Measurements from ENCODE around the gene NEK2.
"Not testable (repeated sequence)": the region's sequence is repeated elsewhere in the genome, so short reads cannot be mapped to it uniquely, and the experiment has no call there.

Gene NEK2

DNA sequence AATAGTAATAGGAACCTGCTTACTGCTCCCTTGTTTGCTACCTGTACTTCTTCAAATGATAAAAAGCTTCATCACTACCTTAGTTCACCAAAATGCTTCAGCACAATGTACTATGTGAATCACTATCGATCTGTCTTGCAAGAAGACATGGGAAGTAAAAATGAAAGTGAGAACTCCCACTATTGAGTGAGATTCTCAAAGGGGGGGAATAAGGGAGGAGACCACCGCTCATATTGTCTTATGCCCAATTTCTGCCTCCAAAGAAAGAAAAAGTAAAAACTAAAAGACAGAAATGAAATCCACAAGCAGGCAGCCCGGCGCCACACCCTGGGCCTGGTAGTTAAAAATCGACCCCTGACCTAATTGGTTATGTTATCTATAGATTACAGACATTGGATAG lies 18.5 kb upstream of the NEK2 start:
- not testable (repeated sequence) for DNase-seq

DNA sequence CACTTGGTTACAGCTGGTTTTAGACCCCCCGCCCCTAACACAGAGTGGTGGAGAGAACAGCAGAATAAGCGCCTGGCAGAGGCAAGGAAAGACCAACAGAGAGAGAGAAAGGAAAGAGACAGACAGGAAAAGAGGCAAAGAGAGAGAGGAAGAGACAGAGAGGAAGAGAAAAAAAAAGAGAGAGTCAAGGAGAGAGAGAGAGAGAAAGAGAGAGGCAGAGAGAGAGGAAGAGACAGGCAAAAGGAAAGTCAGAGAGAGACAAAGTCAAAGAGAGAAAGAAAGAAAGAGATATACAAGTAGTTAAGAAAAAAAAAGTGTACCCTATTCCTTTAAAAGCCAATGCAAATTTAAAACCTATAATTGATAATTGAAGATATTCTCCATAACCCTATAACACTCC lies 13.0 kb upstream of the NEK2 start:
- DNase-seq = no peak

DNA sequence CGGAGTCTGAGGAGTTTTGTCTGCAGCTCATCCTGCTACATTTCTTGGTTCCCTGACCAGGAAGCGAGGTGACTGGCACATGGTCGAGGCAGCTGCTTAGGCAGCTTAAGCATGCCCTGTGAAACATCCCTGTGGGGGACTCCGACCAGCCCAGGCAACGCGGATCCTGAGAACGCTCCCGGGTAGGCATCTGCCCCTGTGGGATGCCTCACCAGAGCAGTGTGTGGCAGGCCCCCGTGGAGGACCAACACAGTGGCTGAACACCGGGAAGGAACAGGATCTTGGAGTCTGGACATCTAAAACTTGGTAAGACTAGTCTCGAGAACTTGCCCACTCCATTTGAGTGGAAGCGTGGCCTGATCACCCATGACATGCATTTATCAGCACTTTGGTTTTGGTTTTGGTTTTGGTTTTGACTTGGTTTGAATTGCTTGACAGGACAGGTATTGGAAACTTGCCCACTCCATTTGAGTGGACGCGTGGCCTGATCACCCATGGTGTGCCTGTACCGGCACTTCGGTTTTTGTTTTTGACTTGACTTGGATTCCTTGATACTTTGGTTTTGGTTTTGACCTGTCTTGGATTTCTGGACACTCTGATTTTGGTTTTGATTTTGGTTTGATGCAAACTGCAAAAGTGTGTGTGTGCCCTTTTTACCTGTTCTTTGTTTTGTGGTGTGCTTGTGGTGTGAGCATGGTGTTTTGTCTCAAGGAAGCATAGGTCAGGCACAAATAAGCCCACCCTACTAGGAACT lies 12.2 kb upstream of the NEK2 start:
- no peak for DNase-seq

DNA sequence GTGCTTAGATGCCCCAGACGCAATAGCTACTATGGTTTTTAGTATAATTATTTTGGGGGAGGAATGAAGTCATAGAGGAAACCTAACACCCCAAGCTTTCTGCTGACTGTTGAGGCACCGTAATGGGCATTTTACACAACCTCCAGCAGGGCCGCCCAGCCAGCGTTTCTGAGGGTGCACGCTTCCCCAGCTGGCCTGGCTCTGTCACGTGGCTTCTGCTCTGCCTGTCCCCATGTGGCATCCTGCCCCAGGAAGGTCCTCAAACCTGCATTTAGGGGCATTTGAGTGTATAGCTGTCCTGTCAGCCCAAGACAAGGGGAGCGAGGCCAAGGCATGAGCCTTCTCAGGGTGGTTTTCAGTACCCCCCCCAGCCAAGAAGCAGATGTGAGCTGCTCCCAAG lies 10.4 kb upstream of the NEK2 start:
- no peak for DNase-seq

DNA sequence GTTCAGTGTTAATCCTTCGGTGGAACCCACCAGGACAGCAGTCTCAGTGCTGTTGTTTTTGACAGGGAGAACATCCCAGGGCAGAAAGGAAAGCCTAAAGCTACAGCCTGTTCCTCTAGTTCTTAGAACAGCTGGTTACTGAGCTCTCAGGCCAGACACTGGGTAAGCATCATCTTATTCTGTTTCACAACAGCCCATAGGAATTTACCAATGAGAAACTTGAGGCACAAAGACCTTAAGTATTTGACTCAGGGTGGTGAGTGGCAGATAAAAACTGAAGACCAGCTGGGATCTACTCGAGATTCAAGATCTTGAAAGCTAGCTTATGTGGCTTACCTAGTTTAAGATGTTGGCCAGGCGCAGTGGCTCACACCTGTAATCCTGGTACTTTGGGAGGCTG lies 9.4 kb upstream of the NEK2 start:
- no peak for DNase-seq

GRCh38 chr1:211684331-211684730 lies 8.9 kb upstream of the NEK2 start:
- DNase-seq = no peak

- DNase-seq = no peak
Measured at GRCh38 chr1:211683396-211684297, 8.2 kb upstream of the NEK2 start.

- DNase-seq = not testable (repeated sequence)
Measured at GRCh38 chr1:211682186-211682585, 6.8 kb upstream of the NEK2 start.

DNA sequence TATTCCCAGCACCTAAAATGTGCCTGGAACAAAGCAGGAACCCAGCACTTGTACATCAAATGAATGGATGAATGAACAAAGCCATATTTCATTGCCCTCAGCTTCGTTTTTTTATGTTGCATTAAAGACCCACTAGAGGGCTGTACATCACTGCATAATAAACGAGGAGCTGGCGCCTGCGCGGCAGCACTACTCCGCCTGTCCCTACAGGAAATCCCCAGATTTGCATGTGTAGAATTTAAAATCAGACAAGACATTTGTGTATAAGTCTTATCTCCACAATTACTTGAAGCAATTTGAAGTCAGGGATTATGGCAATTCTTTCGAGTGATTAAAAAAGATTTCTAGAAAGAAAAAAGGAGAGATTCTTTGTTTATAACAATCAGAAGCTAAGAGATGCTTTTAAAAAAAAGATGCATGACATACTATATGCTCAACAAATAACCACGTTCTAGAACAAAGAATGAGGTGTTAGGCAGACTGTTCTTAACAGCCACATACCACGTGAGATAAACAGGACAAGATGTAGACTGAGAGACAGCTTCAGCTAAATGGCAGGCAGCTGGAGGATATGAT lies 5.4 kb upstream of the NEK2 start:
- DNase-seq = peak; percentile 87

DNA sequence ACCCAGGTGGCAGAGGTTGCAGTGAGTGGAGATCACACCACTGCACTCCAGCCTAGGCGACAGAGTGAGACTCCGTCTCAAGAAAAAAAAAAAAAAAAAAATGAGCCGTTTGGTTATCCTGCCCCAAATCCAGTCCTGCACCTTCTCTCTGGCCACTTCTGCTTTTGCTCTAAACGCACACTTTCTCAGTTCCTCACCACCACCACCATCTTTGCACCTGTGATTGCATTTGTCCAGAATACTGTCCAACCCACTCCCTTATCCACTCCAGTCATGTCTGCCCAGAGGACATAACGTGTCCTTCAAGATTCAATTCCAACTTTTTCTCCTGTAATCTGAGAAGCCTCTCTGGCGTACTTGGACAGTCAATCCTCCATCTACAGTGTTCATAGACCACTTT lies 2.2 kb upstream of the NEK2 start:
- no peak for DNase-seq

DNA sequence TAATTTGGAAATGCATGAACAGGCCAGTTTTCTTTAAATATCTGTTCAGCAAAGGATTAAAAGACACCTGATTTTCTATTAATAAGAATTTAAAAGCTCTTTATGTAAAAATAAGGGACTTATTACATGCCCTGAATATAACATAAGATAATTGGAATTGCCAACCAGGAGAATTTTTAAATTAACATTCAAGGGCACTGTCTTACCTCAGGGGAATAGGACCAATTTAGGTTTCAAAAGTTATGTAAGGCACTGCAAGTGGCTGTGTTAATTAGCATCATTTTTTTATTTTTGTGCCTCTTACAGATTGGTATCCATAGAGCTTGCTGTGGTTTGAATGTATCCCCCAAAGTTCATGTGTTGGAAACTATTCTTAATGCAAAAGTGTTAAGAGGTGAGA lies 1.3 kb upstream of the NEK2 start:
- no peak for DNase-seq

DNA sequence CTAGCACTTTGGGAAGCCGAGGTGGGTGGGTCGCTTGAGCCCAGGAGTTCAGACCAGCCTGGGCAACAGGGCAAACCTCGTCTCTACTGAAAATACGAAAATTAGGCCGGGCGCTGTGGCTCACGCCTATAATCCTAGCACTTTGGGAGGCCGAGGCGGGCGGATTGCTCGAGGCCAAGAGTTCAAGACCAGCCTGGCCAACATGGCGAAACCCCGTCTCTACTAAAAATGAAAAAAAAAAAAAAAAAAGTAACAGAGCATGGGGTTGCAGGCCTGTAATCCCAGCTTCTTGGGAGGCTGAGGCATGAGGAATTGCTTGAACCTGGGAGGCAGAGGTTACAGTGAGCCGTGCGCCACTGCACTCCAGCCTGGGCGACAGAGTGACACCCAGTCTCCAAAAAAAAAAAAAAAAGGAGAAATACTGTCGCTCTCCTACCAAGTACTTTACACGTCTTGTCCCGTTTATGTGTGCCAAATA lies 724 bp upstream of the NEK2 start:
- no peak for DNase-seq

- DNase-seq = no peak
Measured at GRCh38 chr1:211667065-211667617, 8.3 kb downstream of the NEK2 start.

DNA sequence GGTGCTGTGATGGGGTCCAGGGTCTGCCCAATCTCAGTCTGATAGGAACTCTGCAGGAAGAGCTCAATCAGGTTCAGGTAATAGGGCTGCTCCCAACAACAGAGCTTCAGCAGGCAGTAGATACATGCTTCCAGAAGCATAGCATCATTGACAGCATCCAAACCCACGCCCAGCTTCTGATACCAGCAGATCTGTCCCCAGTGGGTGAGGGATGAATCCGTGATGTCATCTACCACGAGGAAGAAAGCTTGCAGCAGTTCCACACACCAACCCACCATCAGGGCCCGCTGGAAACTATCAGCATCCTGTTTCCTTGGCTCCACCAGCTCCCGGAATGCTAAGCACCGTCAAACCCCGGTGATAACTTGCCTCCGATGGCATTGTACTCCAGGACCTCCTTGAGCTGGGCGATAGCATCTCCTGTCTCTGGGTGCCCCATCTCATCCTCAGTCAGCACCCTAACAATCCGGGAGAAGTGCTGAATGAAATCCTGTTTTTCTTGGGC lies 14.7 kb downstream of the NEK2 start:
- no peak for DNase-seq

DNA sequence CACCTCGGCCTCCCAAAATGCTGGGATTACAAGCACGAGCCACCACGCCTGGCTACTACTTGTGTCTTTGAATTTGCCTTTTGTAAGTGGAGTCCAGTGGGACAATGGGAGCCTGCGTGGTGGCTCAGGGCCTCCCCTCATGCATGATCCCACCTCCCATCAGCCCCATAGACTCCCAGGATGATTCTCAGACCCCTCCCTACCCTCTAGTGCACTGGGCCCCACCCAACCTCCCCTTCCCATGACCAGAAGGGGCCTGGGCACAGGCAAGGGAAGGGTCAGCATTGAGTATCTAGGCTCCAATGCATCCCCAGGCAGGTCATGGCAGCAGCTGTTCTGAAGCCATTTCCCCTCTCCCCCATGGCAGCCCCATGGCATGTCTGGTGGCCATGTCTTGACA lies 18.7 kb downstream of the NEK2 start:
- DNase-seq = no peak

- DNase-seq = peak; percentile 70
Measured at GRCh38 chr1:211654838-211655787, 20.3 kb downstream of the NEK2 start.

DNA sequence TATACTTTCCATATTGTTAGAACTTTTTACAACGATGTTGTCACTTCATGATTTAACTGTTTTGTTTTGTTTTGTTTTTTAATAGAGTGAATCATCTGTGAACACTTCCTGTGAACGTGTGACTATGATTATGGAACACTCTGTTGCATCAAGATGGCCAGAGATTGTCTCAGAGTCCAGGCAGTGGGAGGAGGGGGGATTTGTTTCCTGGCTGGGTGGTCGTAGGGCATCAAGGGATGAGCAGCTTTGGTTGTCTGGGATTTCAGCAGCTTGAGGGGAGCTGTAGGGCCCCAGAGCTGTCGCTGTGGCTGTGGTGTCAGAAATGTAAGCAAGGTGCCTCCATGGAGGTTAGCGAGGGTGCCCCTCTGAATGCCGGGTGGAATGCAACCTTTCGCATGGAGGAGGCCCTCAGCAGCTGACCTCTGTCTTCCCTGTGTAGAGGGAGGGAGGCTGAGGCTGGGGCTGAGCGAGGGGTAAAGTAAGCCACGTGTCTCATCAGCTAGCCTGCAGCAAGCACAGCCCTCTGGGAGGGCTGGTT lies 21.4 kb downstream of the NEK2 start:
- DNase-seq = no peak

DNA sequence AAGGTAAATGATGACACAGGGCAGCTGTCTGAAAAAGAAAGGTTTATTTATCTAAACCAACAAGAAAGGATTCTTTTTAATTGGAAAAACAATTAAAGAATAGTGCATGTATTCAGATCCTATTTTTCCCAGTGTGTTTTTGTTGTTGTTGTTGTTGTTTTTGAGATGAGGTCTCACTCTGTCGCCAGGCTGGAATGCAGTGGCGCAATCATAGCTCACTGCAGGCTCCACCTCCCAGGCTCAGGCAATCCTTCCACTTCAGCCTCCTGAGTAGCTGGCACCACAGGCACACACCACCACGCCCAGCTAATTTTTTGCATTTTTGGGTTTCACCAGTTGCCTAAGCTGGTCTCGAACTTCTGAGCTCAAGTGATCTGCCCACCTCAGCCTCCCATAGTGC lies 22.1 kb downstream of the NEK2 start:
- no peak for DNase-seq

- DNase-seq = no peak
Measured at GRCh38 chr1:211652371-211652770, 23.1 kb downstream of the NEK2 start.

DNA sequence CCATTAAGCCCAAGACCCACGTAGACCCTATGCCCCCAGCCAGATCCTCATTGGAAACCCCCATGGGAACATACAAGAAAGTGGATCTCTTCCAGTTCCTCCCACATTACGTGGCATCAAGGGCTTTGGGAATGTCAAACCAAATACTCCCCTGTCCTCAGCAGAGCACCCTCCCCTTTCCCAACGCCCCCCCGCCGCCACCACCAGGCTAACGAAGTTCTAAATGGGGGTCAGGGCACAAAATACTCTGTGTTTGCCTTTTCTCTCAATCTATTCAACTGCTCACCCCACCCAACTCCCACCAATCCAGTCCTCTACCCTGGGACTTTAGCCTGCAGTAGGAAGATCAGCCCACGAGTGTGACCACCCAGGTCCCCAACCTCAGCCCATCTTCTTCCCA lies 24.5 kb downstream of the NEK2 start:
- no peak for DNase-seq

Data from CD4-positive, alpha-beta T cell treated with Interleukin-4 for 4 hours (primary cell).